Measurements from ENCODE around the gene WASL. TPM values are rescaled to one million over a fixed set of nuclear protein-coding genes. Genes with fewer than 3 reads are reported as not detected.

Gene WASL
- total RNA-seq, 1 experiment from 2014 or later, result 8.5 TPM

GRCh38 chr7:123645516-123645915 lies 103.3 kb downstream of the WASL start:
- H3K4me1 ChIP-seq (ENCODE audit: insufficient read depth, low read length), result peaks cover 26% of the 10 kb centered on the region
- H3K79me2 ChIP-seq (ENCODE audit: low read length), result no peaks in the 10 kb centered on the region
- no peaks in the 10 kb centered on the region for H3K27me3 ChIP-seq (ENCODE audit: low read length)
- H3K9me2 ChIP-seq (replicated peaks; ENCODE audit: low read length), result no peaks in the 10 kb centered on the region
- BruUV-seq (replicated peaks), result no TSS peak
- no peak for TF ChIP-seq CTCF (conservative IDR thresholded peaks at IDR 0.05; ENCODE audit: low read depth, low read length)
- no peak for TF ChIP-seq EZH2 (IDR thresholded peaks at IDR 0.05; ENCODE audit: low read length, unreplicated experiment)
- TF ChIP-seq EZH2phosphoT487 (IDR thresholded peaks at IDR 0.05; ENCODE audit: borderline replicate concordance, low read length), result no peak
- H4K20me1 ChIP-seq (ENCODE audit: low read length), result no peaks in the 10 kb centered on the region
- intact Hi-C loops (cut with micrococcal nuclease), result no loop called here
- ChIA-PET POLR2A (ENCODE audit: unreplicated experiment) (no interaction called here), CTCF (interaction anchor here (0.6 kb wide), 1 partner anchor 220 kb away, joined by 3 read pairs; no protein-coding TSS in a partner anchor)
- H3K4me3 ChIP-seq (ENCODE audit: low read length), result no peak overlapping the region
- H3F3A ChIP-seq (ENCODE audit: low read length, unreplicated experiment), result no peaks in the 10 kb centered on the region
- DNase-seq (no peak), ATAC-seq (no peak)
- H3K27ac ChIP-seq (ENCODE audit: low read length), result no peak overlapping the region
- H3K4me2 ChIP-seq (ENCODE audit: low read length), result no peak overlapping the region
- H2AFZ ChIP-seq (ENCODE audit: low read length), result no peak overlapping the region
- no peaks in the 10 kb centered on the region for H3K9me3 ChIP-seq (ENCODE audit: low read length)
- H3K9ac ChIP-seq (ENCODE audit: low read length), result no peak overlapping the region
- H3K36me3 ChIP-seq (ENCODE audit: low read depth, low read length), result no peaks in the 10 kb centered on the region

- H3K9ac ChIP-seq (ENCODE audit: low read length), result no peak overlapping the region
- ATAC-seq (peak; percentile 72), DNase-seq (peak; percentile 57)
- BruUV-seq (replicated peaks), result no TSS peak
- POLR2A ChIA-PET (ENCODE audit: unreplicated experiment), result interaction anchor here (0.7 kb wide), 1 partner anchor 57 kb away, joined by 3 read pairs; no protein-coding TSS in a partner anchor
- no peaks in the 10 kb centered on the region for H4K20me1 ChIP-seq (ENCODE audit: low read length)
- TF ChIP-seq EZH2 (IDR thresholded peaks at IDR 0.05; ENCODE audit: low read length, unreplicated experiment), result no peak
- TF ChIP-seq CTCF (conservative IDR thresholded peaks at IDR 0.05; ENCODE audit: low read depth, low read length), result no peak
- no peak for TF ChIP-seq EZH2phosphoT487 (IDR thresholded peaks at IDR 0.05; ENCODE audit: borderline replicate concordance, low read length)
- H3K4me1 ChIP-seq (ENCODE audit: insufficient read depth, low read length), result peaks cover 31% of the 10 kb centered on the region
- peak overlapping the region; percentile 30 for H3K4me2 ChIP-seq (ENCODE audit: low read length)
- H3K27ac ChIP-seq (ENCODE audit: low read length), result no peak overlapping the region
- CTCF ChIA-PET, result interaction anchor here (0.6 kb wide), 1 partner anchor 257 kb away, joined by 3 read pairs; no protein-coding TSS in a partner anchor
- no peaks in the 10 kb centered on the region for H3K36me3 ChIP-seq (ENCODE audit: low read depth, low read length)
- no peak overlapping the region; the same call in 1 of the 2 replicates for H3K4me3 ChIP-seq (ENCODE audit: low read length)
- no peaks in the 10 kb centered on the region for H3K79me2 ChIP-seq (ENCODE audit: low read length)
- H2AFZ ChIP-seq (ENCODE audit: low read length), result peak overlapping the region; percentile 33; the same call in 1 of the 2 replicates
- H3K27me3 ChIP-seq (ENCODE audit: low read length), result no peaks in the 10 kb centered on the region
- no peaks in the 10 kb centered on the region for H3K9me3 ChIP-seq (ENCODE audit: low read length)
- intact Hi-C loops (cut with micrococcal nuclease), result no loop called here
- no peaks in the 10 kb centered on the region for H3F3A ChIP-seq (ENCODE audit: low read length, unreplicated experiment)
- no peaks in the 10 kb centered on the region for H3K9me2 ChIP-seq (replicated peaks; ENCODE audit: low read length)
Observed at GRCh38 chr7:123643495-123644441, 105.0 kb downstream of the WASL start.

GRCh38 chr7:123641901-123642300 lies 106.9 kb downstream of the WASL start:
- Histone ChIP-seq H3K4me1 (ENCODE audit: insufficient read depth, low read length) (peaks cover 22% of the 10 kb centered on the region), H3K9me3 (ENCODE audit: low read length) (no peaks in the 10 kb centered on the region), H3K36me3 (ENCODE audit: low read depth, low read length) (no peaks in the 10 kb centered on the region), H4K20me1 (ENCODE audit: low read length) (no peaks in the 10 kb centered on the region), H3K27me3 (ENCODE audit: low read length) (no peaks in the 10 kb centered on the region), H3K27ac (ENCODE audit: low read length) (no peak overlapping the region), H3K4me2 (ENCODE audit: low read length) (no peak overlapping the region), H3K9ac (ENCODE audit: low read length) (no peak overlapping the region), H3K4me3 (ENCODE audit: low read length) (no peak overlapping the region), H3K9me2 (replicated peaks; ENCODE audit: low read length) (no peaks in the 10 kb centered on the region), H2AFZ (ENCODE audit: low read length) (no peak overlapping the region), H3K79me2 (ENCODE audit: low read length) (no peaks in the 10 kb centered on the region), H3F3A (ENCODE audit: low read length, unreplicated experiment) (no peaks in the 10 kb centered on the region)
- ATAC-seq, result no peak
- TF ChIP-seq EZH2phosphoT487 (IDR thresholded peaks at IDR 0.05; ENCODE audit: borderline replicate concordance, low read length) (no peak), CTCF (conservative IDR thresholded peaks at IDR 0.05; ENCODE audit: low read depth, low read length) (no peak), EZH2 (IDR thresholded peaks at IDR 0.05; ENCODE audit: low read length, unreplicated experiment) (no peak)
- no TSS peak for BruUV-seq (replicated peaks)
- CTCF ChIA-PET, result no interaction called here
- DNase-seq, result no peak
- POLR2A ChIA-PET (ENCODE audit: unreplicated experiment), result no interaction called here
- intact Hi-C loops (cut with micrococcal nuclease), result no loop called here
